ENCODE data around the gene ZNF750.

DNA sequence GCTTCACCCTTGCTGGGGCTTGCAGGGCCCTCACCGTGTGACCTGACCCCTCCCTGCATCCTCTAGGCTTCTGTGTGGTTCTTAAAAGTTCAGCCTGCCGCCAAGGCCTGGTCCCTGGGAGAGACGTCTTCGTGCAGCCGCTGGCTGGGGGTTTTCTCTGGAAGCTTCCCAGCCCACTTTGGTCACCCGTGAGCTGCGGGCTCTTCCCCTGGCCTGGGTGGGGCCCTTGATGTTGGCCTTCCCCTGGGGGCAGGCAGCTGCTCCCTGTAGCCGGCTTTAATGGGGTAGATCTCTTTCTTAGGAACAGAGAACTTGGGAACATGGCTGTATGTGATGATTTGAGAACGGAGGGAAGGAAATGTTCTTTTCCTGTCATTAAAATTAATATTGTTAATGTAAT lies 32.7 kb downstream of the ZNF750 start:
- TF ChIP-seq POLR2A (IDR thresholded peaks at IDR 0.05; ENCODE audit: low read depth, low read length) = no peak
- TF ChIP-seq TAF1 (IDR thresholded peaks at IDR 0.05; ENCODE audit: borderline replicate concordance, low read depth, low read length) = no peak

Measured in GM12892 (cell line).